ENCODE measurements around the gene CCDC188. TPM values are rescaled to one million over a fixed set of nuclear protein-coding genes. Genes with fewer than 3 reads are reported as not detected.

The CCDC188 gene
- total RNA-seq, 2 experiments from 2014 or later, result not detected

- intact Hi-C loops (cut with micrococcal nuclease; ENCODE audit: unreplicated experiment), result no loop called here
- peaks cover 63% of the 10 kb centered on the region for H3K36me3 ChIP-seq (ENCODE audit: insufficient read depth, low read length)
- no peaks in the 10 kb centered on the region for H3K9me2 ChIP-seq (ENCODE audit: insufficient read depth, low read length)
- no peaks in the 10 kb centered on the region for H3K9me3 ChIP-seq (ENCODE audit: low read length)
- POLR2A ChIA-PET, result no interaction called here
- H4K20me1 ChIP-seq (ENCODE audit: insufficient read depth, low read length), result peaks cover 9% of the 10 kb centered on the region
- TF ChIP-seq EZH2phosphoT487 (IDR thresholded peaks at IDR 0.05; ENCODE audit: borderline replicate concordance, low read depth, low read length), result no peak
- TF ChIP-seq CTCF (conservative IDR thresholded peaks at IDR 0.05; ENCODE audit: low read length), result no peak
- no TSS peak for BruUV-seq (replicated peaks)
- peaks cover 5% of the 10 kb centered on the region; the same call in 1 of the 2 replicates for H3K79me2 ChIP-seq (ENCODE audit: insufficient read depth, low read depth, low read length)
- no peak overlapping the region for H3K4me2 ChIP-seq (ENCODE audit: low read length)
- no peak for DNase-seq (ENCODE audit: low spot score)
- CTCF ChIA-PET (ENCODE audit: unreplicated experiment), result no interaction called here
- H3K27ac ChIP-seq (ENCODE audit: low read depth, low read length, poor library complexity, severe bottlenecking), result no peak overlapping the region
- H2AFZ ChIP-seq (ENCODE audit: low read length), result no peak overlapping the region
- H3K4me3 ChIP-seq (ENCODE audit: low read depth, low read length, poor library complexity, severe bottlenecking), result no peak overlapping the region
- peaks cover 11% of the 10 kb centered on the region for H3K4me1 ChIP-seq (ENCODE audit: insufficient read depth, low read length, poor library complexity, severe bottlenecking)
Measured at GRCh38 chr22:20127318-20127868, 23.5 kb downstream of the CCDC188 start.

- Histone ChIP-seq H3K36me3 (ENCODE audit: insufficient read depth, low read length) (peaks cover 72% of the 10 kb centered on the region), H4K20me1 (ENCODE audit: insufficient read depth, low read length) (peaks cover 14% of the 10 kb centered on the region)
- POLR2A ChIA-PET, result no interaction called here
Measured at GRCh38 chr22:20126284-20127029, 24.4 kb downstream of the CCDC188 start.

More at GRCh38 chr22:20126284-20127029, 24.4 kb downstream of the CCDC188 start:
- BruUV-seq (replicated peaks), result no TSS peak
- H2AFZ ChIP-seq (ENCODE audit: low read length), result no peak overlapping the region
- H3K4me2 ChIP-seq (ENCODE audit: low read length), result no peak overlapping the region
- peaks cover 15% of the 10 kb centered on the region; the same call in 1 of the 2 replicates for H3K79me2 ChIP-seq (ENCODE audit: insufficient read depth, low read depth, low read length)
- DNase-seq (ENCODE audit: low spot score), result no peak
- no peaks in the 10 kb centered on the region for H3K9me2 ChIP-seq (ENCODE audit: insufficient read depth, low read length)
- no peak overlapping the region for H3K27ac ChIP-seq (ENCODE audit: low read depth, low read length, poor library complexity, severe bottlenecking)
- no peaks in the 10 kb centered on the region for H3K9me3 ChIP-seq (ENCODE audit: low read length)
- H3K4me1 ChIP-seq (ENCODE audit: insufficient read depth, low read length, poor library complexity, severe bottlenecking), result peaks cover 11% of the 10 kb centered on the region
- no peak overlapping the region for H3K4me3 ChIP-seq (ENCODE audit: low read depth, low read length, poor library complexity, severe bottlenecking)
- TF ChIP-seq CTCF (conservative IDR thresholded peaks at IDR 0.05; ENCODE audit: low read length), result no peak
- TF ChIP-seq EZH2phosphoT487 (IDR thresholded peaks at IDR 0.05; ENCODE audit: borderline replicate concordance, low read depth, low read length), result no peak
- CTCF ChIA-PET (ENCODE audit: unreplicated experiment), result no interaction called here
- intact Hi-C loops (cut with micrococcal nuclease; ENCODE audit: unreplicated experiment), result no loop called here

Measured in OCI-LY7 (cell line).